ENCODE measurements around the gene POLL. TPM values are rescaled to one million over a fixed set of nuclear protein-coding genes. Genes with fewer than 3 reads are reported as not detected.

Gene POLL
- total and polyA plus RNA-seq, 2 of the 4 experiments (the other 2 are of a cell fraction): 6.3 to 23.7 TPM

DNA sequence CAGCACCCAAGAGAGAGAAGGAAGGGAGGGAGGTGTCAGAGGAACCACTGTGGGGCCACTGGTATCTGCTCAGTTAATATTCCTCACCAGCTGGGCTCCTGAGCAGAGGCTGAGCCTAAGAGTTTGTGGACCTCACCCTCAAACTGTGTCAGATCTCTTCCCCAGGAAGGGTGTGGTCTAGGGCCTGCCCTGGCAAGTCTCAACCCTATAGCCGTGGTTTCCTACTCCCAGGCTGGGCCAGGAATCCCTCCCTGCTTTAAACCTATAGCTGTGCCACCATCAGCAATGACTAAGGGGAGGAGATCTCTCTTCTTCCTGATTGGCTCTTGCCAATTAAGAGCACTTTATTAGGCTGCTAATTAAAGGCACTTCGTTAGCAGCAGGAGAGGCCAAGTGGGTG, 29.9 kb downstream of the POLL start:
- peak overlapping the region; percentile 17 for H2AK9ac ChIP-seq (replicated peaks; ENCODE audit: low read depth, low read length, poor library complexity)
- no peak overlapping the region for H3K4ac ChIP-seq (ENCODE audit: low read depth, low read length)
- no peak overlapping the region for H4K5ac ChIP-seq (ENCODE audit: low read depth, low read length)
- H3K9me3 ChIP-seq (ENCODE audit: control insufficient read depth, insufficient read depth, low read length): no peaks in the 10 kb centered on the region
- H3K4me3 ChIP-seq (ENCODE audit: insufficient read depth, low read depth, low read length): no peak overlapping the region
- H4K91ac ChIP-seq (ENCODE audit: insufficient read depth, low read depth, low read length): no peak overlapping the region
- in situ Hi-C loops (cut with MboI; ENCODE audit: low sequenced_read_pairs) (no loop called here), dilution Hi-C loops (cut with HindIII; ENCODE audit: low sequenced_read_pairs, unreplicated experiment) (no loop called here), intact Hi-C loops (cut with micrococcal nuclease) (no loop called here)
- ATAC-seq (ENCODE audit: low read depth) (peak; percentile 38; the same call in 1 of the 2 replicates), DNase-seq (no peak)
- ChIA-PET CTCF (no interaction called here), POLR2A (ENCODE audit: unreplicated experiment) (no interaction called here)
- H2BK120ac ChIP-seq (ENCODE audit: low read depth, low read length): no peak overlapping the region
- 100% methylated on average over 1 of the region's 2 CpGs; no CpG with 5 or more reads in 1 of the 2 experiments for WGBS, 2 experiments (ENCODE audit: extremely low coverage in 2 of 2, insufficient read length in 1 of 2)
- no peak overlapping the region for H2AFZ ChIP-seq (replicated peaks; ENCODE audit: low read length, poor library complexity)
- H3K56ac ChIP-seq (ENCODE audit: extremely low read depth, insufficient read depth, low read length): no peak overlapping the region
- H3K14ac ChIP-seq (replicated peaks; ENCODE audit: low read depth, low read length): no peak overlapping the region
- H2BK5ac ChIP-seq (ENCODE audit: low read depth, low read length, poor library complexity, severe bottlenecking): no peak overlapping the region
- no peak overlapping the region for H3K18ac ChIP-seq (ENCODE audit: low read depth, low read length)
- no peak overlapping the region for H2BK15ac ChIP-seq (ENCODE audit: low read depth, low read length)
- no TSS peak for BruUV-seq (replicated peaks)
- no peak overlapping the region for H2BK20ac ChIP-seq (ENCODE audit: low read depth, low read length)
- no peak overlapping the region for H3K4me2 ChIP-seq (ENCODE audit: low read depth, low read length)
- H3K23ac ChIP-seq (ENCODE audit: low read depth, low read length): no peak overlapping the region
- H4K20me1 ChIP-seq (ENCODE audit: insufficient read depth, low read length): no peaks in the 10 kb centered on the region
- no peaks in the 10 kb centered on the region for H3K4me1 ChIP-seq (ENCODE audit: control insufficient read depth, insufficient read depth, low read length)
- H3K9me1 ChIP-seq (ENCODE audit: insufficient read depth, low read length): peaks cover 8% of the 10 kb centered on the region
- no peaks in the 10 kb centered on the region for H3K79me1 ChIP-seq (ENCODE audit: low read depth in 1 of 2, low read length in 2 of 2)
- no peak overlapping the region for H3K9ac ChIP-seq (ENCODE audit: low read depth, low read length)
- H3K36me3 ChIP-seq (ENCODE audit: control insufficient read depth, insufficient read depth, low read length): peaks cover 6% of the 10 kb centered on the region
- no peak for TF ChIP-seq FOS (IDR thresholded peaks at IDR 0.05; ENCODE audit: low read depth, low read length)
- no peak for TF ChIP-seq NFE2L2 (IDR thresholded peaks at IDR 0.05; ENCODE audit: low read depth, low read length)
- TF ChIP-seq POLR2A (IDR thresholded peaks at IDR 0.05; ENCODE audit: low read depth, low read length): no peak
- TF ChIP-seq RAD21 (IDR thresholded peaks at IDR 0.05; ENCODE audit: low read length): no peak
- no peak overlapping the region for H4K8ac ChIP-seq (ENCODE audit: low read depth in 2 of 2, low read length in 2 of 2)
- no peak overlapping the region for H2AK5ac ChIP-seq (ENCODE audit: low read depth, low read length)
- no peak overlapping the region for H3K27ac ChIP-seq (ENCODE audit: insufficient read depth, low read length)
- H3K27me3 ChIP-seq (ENCODE audit: control insufficient read depth, insufficient read depth, low read length): no peaks in the 10 kb centered on the region; the same call in 1 of the 2 replicates

Data from IMR-90 (cell line).